Activated CD4-positive, alpha-beta memory T cell treated with anti-CD3 and anti-CD28 coated beads, Interleukin-2, amount 10 ng/mL, durations not matched to agents 7 days and 5 days (primary cell): ENCODE results near the gene KRT77. TPM values are rescaled to one million over a fixed set of nuclear protein-coding genes. Genes with fewer than 3 reads are reported as not detected.

Source experiments
- CTCF ChIA-PET: fragments of 350-600 bp; sonication (Branson Sonifier 250); formaldehyde crosslinking; loops from one replicate; lab custom pipeline; 2021; ENCODE audit warnings: antibody characterized with exemption, inconsistent platforms; lab: Charles Lee
- POLR2A ChIA-PET: fragments of 350-600 bp; sonication (Branson Sonifier 250); formaldehyde crosslinking; loops from one replicate; lab custom pipeline; 2021; ENCODE audit warnings: antibody characterized with exemption; lab: Charles Lee
- DNase-seq: peaks from one replicate; pipeline ENCODE4 v3.0.0-alpha.2; 2020
- H3K27ac Mint-ChIP-seq: one replicate; pipeline ENCODE4 v1.8.0; 2021; ENCODE audit warnings: mild to moderate bottlenecking, mixed read lengths
- H3K27me3 Mint-ChIP-seq: one replicate; pipeline ENCODE4 v1.8.0; 2021; ENCODE audit warnings: mixed read lengths
- H3K36me3 Mint-ChIP-seq: one replicate; pipeline ENCODE4 v1.8.0; 2021; ENCODE audit warnings: low read depth, mixed read lengths
- H3K4me1 Mint-ChIP-seq: one replicate; pipeline ENCODE4 v1.8.0; 2021; ENCODE audit warnings: mixed read lengths
- H3K4me3 Mint-ChIP-seq: one replicate; pipeline ENCODE4 v1.8.0; 2021; ENCODE audit warnings: mild to moderate bottlenecking, mixed read lengths
- H3K9me3 Mint-ChIP-seq: one replicate; pipeline ENCODE4 v1.8.0; 2021; ENCODE audit warnings: mixed read lengths
- total RNA-seq, 2 experiments: library from RNA; stranded (reverse); gene quantifications; one replicate each; pipeline ENCODE4 v1.2.3, GENCODE V29; 2021

KRT77 gene
- total RNA-seq, 2 experiments from 2014 or later: not detected

- no peak overlapping the region for H3K4me3 Mint-ChIP-seq
- H3K9me3 Mint-ChIP-seq: no peaks in the 10 kb centered on the region
- POLR2A ChIA-PET: no interaction called here
- CTCF ChIA-PET: interaction anchor here (0.6 to 1.4 kb wide), 2 partner anchors 218 to 290 kb away, joined by 3 to 4 read pairs; no protein-coding TSS in a partner anchor
- DNase-seq: no peak
- H3K27ac Mint-ChIP-seq: no peak overlapping the region
- no peaks in the 10 kb centered on the region for H3K36me3 Mint-ChIP-seq
- peaks cover 24% of the 10 kb centered on the region for H3K27me3 Mint-ChIP-seq
- peaks cover 10% of the 10 kb centered on the region for H3K4me1 Mint-ChIP-seq
Observed at GRCh38 chr12:52666471-52666870, 36.9 kb downstream of the KRT77 start.

- POLR2A ChIA-PET: no interaction called here
- H3K36me3 Mint-ChIP-seq: no peaks in the 10 kb centered on the region
Observed at GRCh38 chr12:52663420-52663819, 39.9 kb downstream of the KRT77 start.

GRCh38 chr12:52662918-52663229 is 40.5 kb downstream of the KRT77 start:
- ChIA-PET POLR2A (no interaction called here), CTCF (no interaction called here)
- no peak for DNase-seq
- H3K27ac Mint-ChIP-seq: no peak overlapping the region
- H3K9me3 Mint-ChIP-seq: no peaks in the 10 kb centered on the region
- H3K36me3 Mint-ChIP-seq: no peaks in the 10 kb centered on the region
- peaks cover 10% of the 10 kb centered on the region for H3K4me1 Mint-ChIP-seq
- peaks cover 19% of the 10 kb centered on the region for H3K27me3 Mint-ChIP-seq
- H3K4me3 Mint-ChIP-seq: no peak overlapping the region

More at GRCh38 chr12:52663420-52663819, 39.9 kb downstream of the KRT77 start:
- no peak for DNase-seq
- Mint-ChIP-seq H3K4me3 (no peak overlapping the region), H3K27me3 (peaks cover 22% of the 10 kb centered on the region), H3K27ac (no peak overlapping the region), H3K9me3 (no peaks in the 10 kb centered on the region), H3K4me1 (peaks cover 10% of the 10 kb centered on the region)
- CTCF ChIA-PET: no interaction called here

- DNase-seq: no peak
- H3K4me1 Mint-ChIP-seq: peaks cover 10% of the 10 kb centered on the region
- H3K4me3 Mint-ChIP-seq: no peak overlapping the region
- H3K27ac Mint-ChIP-seq: no peak overlapping the region
- ChIA-PET CTCF (no interaction called here), POLR2A (no interaction called here)
- peaks cover 17% of the 10 kb centered on the region for H3K27me3 Mint-ChIP-seq
- H3K9me3 Mint-ChIP-seq: no peaks in the 10 kb centered on the region
- H3K36me3 Mint-ChIP-seq: no peaks in the 10 kb centered on the region
Observed at GRCh38 chr12:52662093-52662917, 41.0 kb downstream of the KRT77 start.

GRCh38 chr12:52661668-52662067 is 41.7 kb downstream of the KRT77 start:
- DNase-seq: no peak
- peaks cover 10% of the 10 kb centered on the region for H3K4me1 Mint-ChIP-seq
- ChIA-PET CTCF (no interaction called here), POLR2A (no interaction called here)
- peaks cover 18% of the 10 kb centered on the region for H3K27me3 Mint-ChIP-seq
- no peak overlapping the region for H3K4me3 Mint-ChIP-seq
- no peaks in the 10 kb centered on the region for H3K36me3 Mint-ChIP-seq
- no peak overlapping the region for H3K27ac Mint-ChIP-seq
- no peaks in the 10 kb centered on the region for H3K9me3 Mint-ChIP-seq

GRCh38 chr12:52660934-52661499 is 42.3 kb downstream of the KRT77 start:
- no peak overlapping the region for H3K4me3 Mint-ChIP-seq
- peaks cover 20% of the 10 kb centered on the region for H3K27me3 Mint-ChIP-seq
- no peaks in the 10 kb centered on the region for H3K9me3 Mint-ChIP-seq
- H3K27ac Mint-ChIP-seq: no peak overlapping the region
- H3K36me3 Mint-ChIP-seq: no peaks in the 10 kb centered on the region
- no peak for DNase-seq
- ChIA-PET POLR2A (no interaction called here), CTCF (no interaction called here)
- peaks cover 10% of the 10 kb centered on the region for H3K4me1 Mint-ChIP-seq

GRCh38 chr12:52659951-52660350 is 43.4 kb downstream of the KRT77 start:
- ChIA-PET POLR2A (no interaction called here), CTCF (no interaction called here)
- Mint-ChIP-seq H3K9me3 (no peaks in the 10 kb centered on the region), H3K36me3 (no peaks in the 10 kb centered on the region), H3K27ac (no peak overlapping the region), H3K4me3 (no peak overlapping the region), H3K27me3 (peaks cover 26% of the 10 kb centered on the region), H3K4me1 (peaks cover 10% of the 10 kb centered on the region)
- no peak for DNase-seq

- no peak overlapping the region for H3K4me3 Mint-ChIP-seq
- CTCF ChIA-PET: no interaction called here
- H3K27me3 Mint-ChIP-seq: peaks cover 31% of the 10 kb centered on the region
- POLR2A ChIA-PET: no interaction called here
- DNase-seq: no peak
- no peaks in the 10 kb centered on the region for H3K9me3 Mint-ChIP-seq
- no peaks in the 10 kb centered on the region for H3K36me3 Mint-ChIP-seq
- no peak overlapping the region for H3K27ac Mint-ChIP-seq
- H3K4me1 Mint-ChIP-seq: peaks cover 10% of the 10 kb centered on the region
Observed at GRCh38 chr12:52659395-52659794, 43.9 kb downstream of the KRT77 start.

- POLR2A ChIA-PET: no interaction called here
- Mint-ChIP-seq H3K4me3 (no peak overlapping the region), H3K9me3 (no peaks in the 10 kb centered on the region), H3K27ac (no peak overlapping the region), H3K27me3 (peaks cover 36% of the 10 kb centered on the region), H3K36me3 (no peaks in the 10 kb centered on the region), H3K4me1 (peaks cover 10% of the 10 kb centered on the region)
- CTCF ChIA-PET: no interaction called here
- no peak for DNase-seq
Observed at GRCh38 chr12:52658196-52658595, 45.1 kb downstream of the KRT77 start.

- H3K27ac Mint-ChIP-seq: no peak overlapping the region
- no peak for DNase-seq
- H3K9me3 Mint-ChIP-seq: no peaks in the 10 kb centered on the region
- ChIA-PET POLR2A (no interaction called here), CTCF (no interaction called here)
- peaks cover 42% of the 10 kb centered on the region for H3K27me3 Mint-ChIP-seq
- H3K4me1 Mint-ChIP-seq: peaks cover 6% of the 10 kb centered on the region
- H3K36me3 Mint-ChIP-seq: no peaks in the 10 kb centered on the region
- no peak overlapping the region for H3K4me3 Mint-ChIP-seq
Observed at GRCh38 chr12:52657250-52657902, 45.9 kb downstream of the KRT77 start.

GRCh38 chr12:52656616-52657015 is 46.7 kb downstream of the KRT77 start:
- Mint-ChIP-seq H3K4me3 (no peak overlapping the region), H3K36me3 (no peaks in the 10 kb centered on the region), H3K27me3 (peaks cover 43% of the 10 kb centered on the region), H3K27ac (no peak overlapping the region), H3K4me1 (no peaks in the 10 kb centered on the region), H3K9me3 (no peaks in the 10 kb centered on the region)
- ChIA-PET POLR2A (no interaction called here), CTCF (no interaction called here)
- no peak for DNase-seq

- H3K4me1 Mint-ChIP-seq: no peaks in the 10 kb centered on the region
- no peaks in the 10 kb centered on the region for H3K9me3 Mint-ChIP-seq
- H3K4me3 Mint-ChIP-seq: no peak overlapping the region
- H3K27ac Mint-ChIP-seq: no peak overlapping the region
- DNase-seq: no peak
- CTCF ChIA-PET: no interaction called here
- POLR2A ChIA-PET: no interaction called here
- H3K27me3 Mint-ChIP-seq: peaks cover 41% of the 10 kb centered on the region
- H3K36me3 Mint-ChIP-seq: no peaks in the 10 kb centered on the region
Observed at GRCh38 chr12:52655720-52656124, 47.6 kb downstream of the KRT77 start.

GRCh38 chr12:52655251-52655650 is 48.1 kb downstream of the KRT77 start:
- Mint-ChIP-seq H3K36me3 (no peaks in the 10 kb centered on the region), H3K9me3 (no peaks in the 10 kb centered on the region), H3K27me3 (peaks cover 41% of the 10 kb centered on the region), H3K4me3 (no peak overlapping the region), H3K27ac (no peak overlapping the region), H3K4me1 (no peaks in the 10 kb centered on the region)
- POLR2A ChIA-PET: no interaction called here
- no peak for DNase-seq
- CTCF ChIA-PET: no interaction called here
